Measurements from ENCODE around the gene C12orf43. TPM values are rescaled to one million over a fixed set of nuclear protein-coding genes. Genes with fewer than 3 reads are reported as not detected.

The C12orf43 gene
- total RNA-seq, 1 donor from 2014 or later: 7.6 TPM

- Histone ChIP-seq H3K27me3 (ENCODE audit: low read depth) (peaks cover 20% of the 10 kb centered on the region), H3K27ac (replicated peaks) (no peak overlapping the region), H3K9me3 (replicated peaks) (no peaks in the 10 kb centered on the region), H3K4me1 (no peaks in the 10 kb centered on the region), H3K4me3 (no peak overlapping the region), H3K36me3 (no peaks in the 10 kb centered on the region)
- DNase-seq: no peak
- no peak for TF ChIP-seq CTCF (IDR thresholded peaks at IDR 0.05; ENCODE audit: borderline replicate concordance)
- intact Hi-C loops (cut with micrococcal nuclease): loop anchor here (10.0 kb wide), 1 partner anchor 335 kb away; the partner anchor contains the start of gene CABP1
These were observed 36.2 kb downstream of the C12orf43 start for GRCh38 chr12:120979862-120980696.

GRCh38 chr12:120979220-120979861 lies 36.9 kb downstream of the C12orf43 start:
- no peak for DNase-seq
- Histone ChIP-seq H3K4me3 (no peak overlapping the region), H3K4me1 (no peaks in the 10 kb centered on the region), H3K27ac (replicated peaks) (no peak overlapping the region), H3K27me3 (ENCODE audit: low read depth) (peaks cover 20% of the 10 kb centered on the region), H3K36me3 (no peaks in the 10 kb centered on the region), H3K9me3 (replicated peaks) (no peaks in the 10 kb centered on the region)
- intact Hi-C loops (cut with micrococcal nuclease): loop anchor here (10.0 kb wide), 1 partner anchor 335 kb away; the partner anchor contains the start of gene CABP1
- TF ChIP-seq CTCF (IDR thresholded peaks at IDR 0.05; ENCODE audit: borderline replicate concordance): no peak

- intact Hi-C loops (cut with micrococcal nuclease): loop anchor here (10.0 kb wide), 1 partner anchor 334 kb away; the partner anchor contains the start of gene CABP1
- no peaks in the 10 kb centered on the region for H3K4me1 ChIP-seq
- no peak for DNase-seq
- TF ChIP-seq CTCF (IDR thresholded peaks at IDR 0.05; ENCODE audit: borderline replicate concordance): no peak
- H3K9me3 ChIP-seq (replicated peaks): no peaks in the 10 kb centered on the region
- H3K27me3 ChIP-seq (ENCODE audit: low read depth): peaks cover 20% of the 10 kb centered on the region
- H3K4me3 ChIP-seq: no peak within 1 kb of the TSS
- no peak within 1 kb of the TSS for H3K27ac ChIP-seq (replicated peaks)
- H3K36me3 ChIP-seq: no peaks in the 10 kb centered on the region
These were observed 37.7 kb downstream of the C12orf43 start, which contains the start of gene HNF1A for GRCh38 chr12:120978296-120979219. Gene HNF1A, plus strand, starts transcription at chr12:120978543. Its CDS starts 226 bp downstream, at chr12:120978769.

GRCh38 chr12:120977531-120978295 lies 38.6 kb downstream of the C12orf43 start:
- Histone ChIP-seq H3K4me1 (no peaks in the 10 kb centered on the region), H3K27ac (replicated peaks) (no peak overlapping the region), H3K27me3 (ENCODE audit: low read depth) (peaks cover 20% of the 10 kb centered on the region), H3K36me3 (no peaks in the 10 kb centered on the region), H3K4me3 (no peak overlapping the region), H3K9me3 (replicated peaks) (no peaks in the 10 kb centered on the region)
- DNase-seq: no peak
- TF ChIP-seq CTCF (IDR thresholded peaks at IDR 0.05; ENCODE audit: borderline replicate concordance): no peak
- intact Hi-C loops (cut with micrococcal nuclease): loop anchor here (10.0 kb wide), 1 partner anchor 333 kb away; the partner anchor contains the start of gene CABP1

Measured in left ventricle myocardium inferior (tissue), 1 donor.